ENCODE results near the gene MUSTN1.

DNA sequence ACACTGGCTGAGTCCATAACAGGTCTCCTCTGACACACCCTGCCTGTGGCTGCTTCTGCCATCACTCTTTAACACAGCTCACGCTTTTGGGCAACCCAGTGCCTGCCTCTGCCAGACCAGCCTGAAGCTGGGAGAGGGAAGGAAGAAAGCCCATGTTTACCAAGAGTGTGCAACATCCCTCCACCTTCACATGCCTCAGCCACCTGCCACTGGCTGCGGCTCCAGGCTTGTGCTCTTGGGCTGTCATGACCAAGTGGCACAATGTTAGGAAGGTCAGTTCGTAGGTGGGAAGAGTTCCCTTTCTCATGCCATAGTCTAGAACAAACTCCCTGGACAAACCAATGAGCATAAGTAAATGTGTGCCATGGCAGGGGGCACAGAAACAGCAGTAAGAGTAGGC is 42.3 kb upstream of the MUSTN1 start:
- TF ChIP-seq, protein P1, sequence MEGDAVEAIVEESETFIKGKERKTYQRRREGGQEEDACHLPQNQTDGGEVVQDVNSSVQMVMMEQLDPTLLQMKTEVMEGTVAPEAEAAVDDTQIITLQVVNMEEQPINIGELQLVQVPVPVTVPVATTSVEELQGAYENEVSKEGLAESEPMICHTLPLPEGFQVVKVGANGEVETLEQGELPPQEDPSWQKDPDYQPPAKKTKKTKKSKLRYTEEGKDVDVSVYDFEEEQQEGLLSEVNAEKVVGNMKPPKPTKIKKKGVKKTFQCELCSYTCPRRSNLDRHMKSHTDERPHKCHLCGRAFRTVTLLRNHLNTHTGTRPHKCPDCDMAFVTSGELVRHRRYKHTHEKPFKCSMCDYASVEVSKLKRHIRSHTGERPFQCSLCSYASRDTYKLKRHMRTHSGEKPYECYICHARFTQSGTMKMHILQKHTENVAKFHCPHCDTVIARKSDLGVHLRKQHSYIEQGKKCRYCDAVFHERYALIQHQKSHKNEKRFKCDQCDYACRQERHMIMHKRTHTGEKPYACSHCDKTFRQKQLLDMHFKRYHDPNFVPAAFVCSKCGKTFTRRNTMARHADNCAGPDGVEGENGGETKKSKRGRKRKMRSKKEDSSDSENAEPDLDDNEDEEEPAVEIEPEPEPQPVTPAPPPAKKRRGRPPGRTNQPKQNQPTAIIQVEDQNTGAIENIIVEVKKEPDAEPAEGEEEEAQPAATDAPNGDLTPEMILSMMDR (IDR thresholded peaks at IDR 0.05; ENCODE audit: low read length): no peak
- TF ChIP-seq EZH2phosphoT487 (IDR thresholded peaks at IDR 0.05; ENCODE audit: low read length): no peak
- TF ChIP-seq EZH2 (optimal IDR thresholded peaks at IDR 0.05; ENCODE audit: low read depth, low read length): no peak
